DMS153 (cell line): ENCODE measurements around the gene TPBGL.

Experiments
- DNase-seq: peaks from one replicate; lab custom pipeline; 2025; lab: John Stamatoyannopoulos, UW

TPBGL gene

GRCh38 chr11:75240311-75241035, at the start of gene TPBGL:
TSS of gene TPBGL (plus strand) at chr11:75240774. CDS start at chr11:75241050, 276 bp downstream.
- DNase-seq: no peak

GRCh38 chr11:75191330-75191717, 49.2 kb upstream of the TPBGL start:
- no peak for DNase-seq

DNA sequence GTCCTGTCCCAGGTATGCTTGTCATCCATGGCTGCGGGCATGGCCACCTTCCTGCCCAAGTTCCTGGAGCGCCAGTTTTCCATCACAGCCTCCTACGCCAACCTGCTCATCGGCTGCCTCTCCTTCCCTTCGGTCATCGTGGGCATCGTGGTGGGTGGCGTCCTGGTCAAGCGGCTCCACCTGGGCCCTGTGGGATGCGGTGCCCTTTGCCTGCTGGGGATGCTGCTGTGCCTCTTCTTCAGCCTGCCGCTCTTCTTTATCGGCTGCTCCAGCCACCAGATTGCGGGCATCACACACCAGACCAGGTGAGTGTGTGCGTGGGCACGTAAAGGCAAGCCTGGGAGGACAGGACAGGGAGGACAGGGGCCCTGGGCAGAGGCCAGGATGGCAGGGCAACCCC, 47.3 kb upstream of the TPBGL start:
- no peak for DNase-seq

- DNase-seq: no peak
Measured at GRCh38 chr11:75193711-75194110, 46.9 kb upstream of the TPBGL start.

- no peak for DNase-seq
Measured at GRCh38 chr11:75194147-75194546, 46.4 kb upstream of the TPBGL start.

DNA sequence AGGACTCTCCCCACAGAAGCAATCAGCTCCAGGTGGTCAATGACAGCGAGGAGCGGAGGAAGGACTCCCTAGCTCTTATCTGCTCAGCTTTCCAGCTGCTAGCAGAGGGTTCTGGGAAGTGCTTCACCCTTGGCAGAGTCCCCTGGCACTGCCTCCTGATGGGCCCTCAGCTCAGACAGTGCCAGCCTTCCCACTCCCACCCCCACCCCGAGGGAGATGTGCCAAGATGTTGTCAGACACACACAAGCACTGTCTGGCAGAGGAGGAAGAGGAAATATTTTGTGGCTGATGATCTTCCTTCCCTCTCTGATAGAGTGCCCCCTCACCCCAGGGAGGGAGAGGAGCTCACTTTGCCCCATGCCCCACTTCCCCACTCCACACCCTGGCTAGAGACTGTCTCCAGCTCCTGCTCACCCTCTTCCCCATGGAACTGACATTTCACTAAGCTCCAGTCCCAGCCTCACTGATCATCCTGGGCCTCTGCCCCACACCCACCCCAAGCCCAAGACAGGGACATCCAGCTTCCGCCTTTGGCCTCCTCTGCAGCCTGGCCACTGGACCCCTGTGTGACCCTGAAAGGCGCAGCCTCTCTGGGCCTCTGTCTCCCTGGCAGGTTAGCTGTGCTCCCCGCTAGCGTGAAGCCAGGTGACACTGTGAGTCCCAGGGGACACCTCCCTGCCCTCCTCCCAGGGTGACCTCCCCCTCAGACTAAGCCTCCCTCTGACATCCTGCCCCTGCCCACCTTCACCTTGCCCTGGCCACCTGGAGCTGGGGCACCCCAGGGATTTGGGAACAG, 45.2 kb upstream of the TPBGL start:
- no peak for DNase-seq

- DNase-seq: no peak
Measured at GRCh38 chr11:75196426-75196825, 44.1 kb upstream of the TPBGL start.

DNA sequence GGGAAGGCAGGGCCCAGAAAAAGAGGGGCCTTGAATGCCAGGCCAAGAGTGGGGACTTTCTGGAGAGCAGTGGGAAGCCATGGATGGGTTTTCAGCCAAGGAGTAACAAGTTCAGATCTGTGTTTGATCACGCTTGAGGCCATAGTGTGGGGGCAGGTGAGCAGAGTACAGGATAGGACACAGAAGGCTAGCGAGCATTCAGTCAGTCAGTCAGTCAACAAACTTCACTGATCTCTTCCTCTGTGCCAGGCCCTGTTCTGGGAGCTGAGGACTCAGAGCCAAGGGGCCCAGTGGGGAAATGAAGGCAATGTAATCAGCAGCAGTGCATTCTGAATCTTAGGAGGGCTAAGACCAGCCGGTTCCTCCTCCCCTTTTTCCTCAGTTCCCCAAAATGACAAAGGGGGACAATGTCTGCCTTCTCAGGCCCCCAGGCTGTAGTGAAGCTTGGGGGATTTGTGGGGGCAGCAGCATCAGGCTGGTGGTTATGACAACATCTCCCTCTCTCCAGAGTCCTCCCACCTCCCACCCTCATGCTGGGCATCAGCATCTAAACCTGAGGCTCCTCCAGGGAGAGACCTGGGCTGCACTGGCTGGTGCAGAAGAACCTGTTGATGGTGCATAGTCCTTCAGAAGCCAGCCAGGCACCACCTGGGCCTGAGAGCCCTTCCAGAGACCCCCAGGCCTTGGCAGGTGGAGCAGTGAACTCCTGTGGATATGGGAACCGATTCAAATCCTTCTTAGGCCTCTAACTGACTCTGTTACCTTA, 42.9 kb upstream of the TPBGL start:
- DNase-seq: no peak

DNA sequence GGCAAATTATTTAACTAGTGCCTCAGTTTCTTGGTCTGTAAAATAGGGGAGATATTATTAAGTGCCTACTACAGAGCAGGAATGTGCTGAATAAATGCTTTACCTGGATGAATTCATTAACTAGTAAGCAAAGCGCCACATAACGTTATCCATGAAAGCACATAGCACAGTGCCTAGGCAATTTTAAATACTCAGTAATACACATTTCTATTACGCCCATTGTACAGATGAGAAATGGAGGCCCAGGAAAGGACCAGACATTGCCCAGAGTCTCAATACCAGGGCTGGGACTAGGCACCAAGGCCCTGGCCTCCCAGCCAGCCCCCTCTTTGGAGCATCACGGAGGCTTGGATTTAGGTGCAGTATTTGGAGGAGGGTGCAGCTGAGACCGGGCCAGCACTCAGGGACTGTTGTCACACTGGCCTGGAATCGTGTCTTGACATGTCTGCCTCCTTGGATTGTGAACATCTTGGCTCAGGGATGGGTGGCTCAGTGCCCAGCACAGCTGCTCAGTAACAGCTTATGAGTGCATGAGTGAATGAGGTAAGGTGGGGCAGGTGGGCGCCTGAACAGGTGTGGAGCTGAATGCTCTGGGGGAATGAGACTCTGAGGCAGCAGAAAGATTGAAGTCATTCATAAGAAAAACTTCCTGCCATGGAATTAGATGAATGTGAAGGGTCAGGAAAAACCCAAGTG, 42.1 kb upstream of the TPBGL start:
- DNase-seq: no peak

DNA sequence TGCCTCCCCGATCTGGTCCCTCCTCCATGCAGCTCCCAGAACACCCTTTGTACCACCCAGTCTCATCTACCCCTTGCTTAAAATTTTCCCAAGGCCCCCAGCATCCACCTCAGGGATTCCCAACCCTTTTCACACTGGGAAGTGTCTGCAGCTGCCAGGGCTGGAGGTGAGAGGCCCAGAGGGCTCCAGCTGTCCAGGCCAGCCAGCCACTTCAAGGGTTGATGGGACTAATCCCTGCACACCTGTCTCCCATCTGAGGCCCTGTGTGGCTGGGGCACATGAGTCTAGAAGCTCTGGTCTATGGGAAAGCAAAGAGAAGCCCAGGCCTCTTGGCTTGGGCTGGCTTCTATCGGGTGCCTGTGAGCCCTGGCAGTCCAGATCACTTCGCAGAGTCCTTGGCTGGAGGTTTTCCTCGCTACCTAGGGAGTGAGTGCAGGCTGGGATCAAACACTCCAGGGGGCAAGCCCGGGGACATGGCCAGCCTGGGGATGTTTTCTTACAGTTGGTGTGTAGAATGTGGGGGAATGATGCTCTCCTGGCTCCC, 41.1 kb upstream of the TPBGL start:
- DNase-seq: no peak

DNA sequence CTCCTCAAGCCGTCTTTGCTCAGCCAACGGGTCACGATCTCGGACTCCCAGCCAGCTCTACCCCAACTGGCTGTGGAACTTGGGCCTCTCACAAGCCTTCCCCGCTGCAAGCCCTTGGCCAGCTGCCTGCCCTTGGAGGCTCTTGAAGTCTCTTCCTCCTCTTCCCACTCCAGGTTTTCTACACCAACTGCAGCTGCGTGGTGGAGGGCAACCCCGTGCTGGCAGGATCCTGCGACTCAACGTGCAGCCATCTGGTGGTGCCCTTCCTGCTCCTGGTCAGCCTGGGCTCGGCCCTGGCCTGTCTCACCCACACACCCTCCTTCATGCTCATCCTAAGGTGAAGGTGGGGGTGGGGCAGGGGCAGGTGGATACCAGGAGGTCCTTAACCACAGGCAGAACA, 40.5 kb upstream of the TPBGL start:
- no peak for DNase-seq

DNA sequence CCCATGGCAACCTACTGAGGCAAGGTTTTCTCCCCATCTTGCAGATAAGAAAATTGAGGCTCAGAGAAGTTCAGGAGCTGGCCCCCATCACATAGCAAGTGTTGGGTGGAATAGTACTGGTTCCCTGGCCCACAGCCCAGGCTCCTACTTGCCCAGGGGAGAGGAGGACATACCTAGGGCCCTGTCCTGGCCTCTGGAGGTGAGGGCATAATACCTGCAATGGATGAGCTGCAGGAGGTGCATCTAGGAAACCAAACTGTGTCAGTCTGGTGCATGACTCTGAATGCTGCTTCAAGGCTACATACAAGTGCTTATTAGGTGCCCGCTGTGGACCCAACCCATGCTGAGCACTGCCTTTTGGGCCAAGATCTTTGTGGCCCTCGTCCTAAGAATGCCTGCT, 40.0 kb upstream of the TPBGL start:
- DNase-seq: no peak

DNA sequence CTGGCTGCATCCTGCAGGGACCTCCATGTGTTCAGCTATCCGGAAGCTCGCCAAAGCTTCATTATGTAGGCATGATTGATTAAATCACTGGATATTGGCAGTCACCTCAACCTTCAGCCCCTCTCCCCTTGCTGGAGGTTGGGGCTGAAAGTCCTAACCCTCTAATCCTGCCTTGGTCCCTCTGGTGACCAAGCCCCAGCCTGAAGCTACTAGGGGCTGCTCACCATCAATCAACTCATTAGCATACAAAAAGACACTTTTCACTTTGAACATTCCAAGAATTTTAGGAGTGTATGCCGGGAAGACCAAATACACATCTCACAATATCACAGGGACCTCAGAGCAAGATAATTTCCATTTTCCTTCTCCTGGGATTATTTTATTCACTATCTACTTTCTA, 38.8 kb upstream of the TPBGL start:
- DNase-seq: no peak

DNA sequence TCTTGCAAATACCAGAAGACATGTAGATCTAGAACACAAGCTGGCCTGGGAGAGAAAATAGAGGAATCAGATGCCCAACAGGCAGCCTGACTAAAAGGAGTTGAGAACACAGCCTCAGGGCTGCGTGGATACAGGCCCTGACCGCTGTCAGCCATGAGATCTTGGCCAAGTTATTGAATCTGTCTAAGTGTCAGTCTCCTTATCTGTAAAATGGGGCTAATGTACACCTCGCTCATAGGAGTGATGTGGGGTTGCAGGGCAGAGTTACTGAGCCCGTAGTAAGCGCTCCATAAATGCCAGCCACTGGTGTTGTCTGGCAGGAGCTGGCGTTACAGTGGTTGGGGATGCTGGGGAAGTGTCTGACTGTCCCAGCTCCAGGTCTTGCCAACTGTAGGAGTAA, 38.4 kb upstream of the TPBGL start:
- DNase-seq: no peak

DNA sequence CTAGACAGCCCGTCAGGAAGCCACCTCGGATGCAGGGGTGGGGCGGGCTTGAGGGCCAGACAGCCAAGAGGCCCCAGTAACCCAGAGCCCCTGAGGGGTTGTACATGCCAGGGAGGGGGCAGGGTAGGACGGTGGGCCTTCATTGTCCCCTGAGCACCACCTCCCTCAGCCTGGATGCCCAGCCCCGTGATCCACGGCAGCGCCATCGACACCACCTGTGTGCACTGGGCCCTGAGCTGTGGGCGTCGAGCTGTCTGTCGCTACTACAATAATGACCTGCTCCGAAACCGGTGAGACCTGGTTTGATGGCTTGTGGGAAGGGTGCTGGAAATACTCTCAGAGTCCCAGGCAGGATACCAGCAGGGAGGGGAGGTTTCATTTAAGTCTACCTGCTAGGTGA, 37.4 kb upstream of the TPBGL start:
- no peak for DNase-seq

GRCh38 chr11:75203641-75204011, 36.9 kb upstream of the TPBGL start:
- DNase-seq: no peak

- no peak for DNase-seq
Measured at GRCh38 chr11:75204012-75204674, 36.4 kb upstream of the TPBGL start.

- peak; percentile 44 for DNase-seq
Measured at GRCh38 chr11:75204685-75205563, 35.6 kb upstream of the TPBGL start.

DNA sequence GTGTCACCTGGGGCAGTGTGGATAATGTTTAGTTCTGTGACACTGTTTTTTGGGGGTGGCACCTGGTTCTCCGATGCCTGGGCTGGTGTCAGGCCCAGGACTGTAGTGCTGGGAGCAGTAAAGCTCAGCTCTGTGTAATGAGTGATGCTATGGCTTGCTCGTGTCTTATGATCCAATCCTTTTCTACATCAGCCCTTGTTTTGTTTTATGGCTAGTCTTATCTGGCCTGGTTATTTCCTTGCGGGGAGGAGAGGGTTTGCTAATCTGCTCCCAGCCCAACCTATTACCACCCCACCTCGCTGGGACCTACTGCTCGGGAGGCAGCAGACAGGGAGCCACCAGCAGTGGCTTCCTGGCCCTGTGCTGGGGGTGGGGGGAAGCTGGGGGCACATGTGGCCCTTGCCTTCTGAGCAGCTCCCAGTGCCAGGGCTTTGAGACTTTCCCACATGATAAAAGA, 35.0 kb upstream of the TPBGL start:
- DNase-seq: no peak

DNA sequence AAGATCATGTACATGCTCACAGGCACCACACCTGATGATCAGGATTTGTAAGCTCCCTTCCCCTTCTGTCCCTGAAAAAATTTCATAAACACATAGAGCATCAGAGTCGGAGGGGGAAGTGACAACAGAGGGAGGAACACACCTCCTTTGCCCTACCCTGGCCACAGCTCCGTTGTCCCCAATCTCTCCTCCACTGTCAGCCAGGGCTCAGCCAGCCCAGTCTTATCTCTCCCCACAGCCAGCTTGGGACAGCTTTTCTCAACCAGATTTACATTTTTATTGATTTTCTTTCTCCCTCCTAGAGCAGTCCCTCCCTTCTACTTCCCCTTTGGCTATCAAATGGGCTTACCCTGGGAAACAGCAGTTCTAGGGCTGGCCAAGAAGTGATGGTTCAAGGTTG, 32.1 kb upstream of the TPBGL start:
- DNase-seq: no peak
